GM23338 (cell line): ENCODE results near the gene ONECUT3. TPM values are rescaled to one million over a fixed set of nuclear protein-coding genes. Genes with fewer than 3 reads are reported as not detected.

Source experiments
- ATAC-seq: fragments of 200-7000 bp; cut with Tn5 transposase; 3 replicates; pipeline ENCODE4 v1.9.1; 2020
- DNase-seq: peaks from one replicate; pipeline ENCODE4 v3.0.0-alpha.2; 2015; ENCODE audit warnings: low spot score
- H2AFZ ChIP-seq: fragments of 200-600 bp; sonication (generic); 2 replicates; pipeline ENCODE4 v1.8.0; 2016; ENCODE audit warnings: antibody characterized with exemption, mild to moderate bottlenecking, moderate library complexity
- H3F3A ChIP-seq: fragments of 200-600 bp; sonication (generic); replicated peaks from 2 replicates; pipeline ENCODE4 v1.8.0; 2017; ENCODE audit warnings: antibody characterized with exemption, mixed run types, low read depth
- H3K27ac ChIP-seq: fragments of 200-600 bp; sonication (generic); 2 replicates; pipeline ENCODE4 v1.6.1; 2016; ENCODE audit warnings: low read depth
- H3K27me3 ChIP-seq: fragments of 200-600 bp; sonication (generic); 2 replicates; pipeline ENCODE4 v1.8.0; 2016; ENCODE audit warnings: mild to moderate bottlenecking, mixed run types, moderate library complexity; ENCODE audit not compliant: insufficient read depth
- H3K36me3 ChIP-seq: fragments of 200-600 bp; sonication (generic); 2 replicates; pipeline ENCODE4 v1.8.0; 2016; ENCODE audit warnings: mild to moderate bottlenecking; ENCODE audit not compliant: insufficient read depth
- H3K4me1 ChIP-seq: fragments of 200-600 bp; sonication (generic); 2 replicates; pipeline ENCODE4 v1.8.0; 2016; ENCODE audit warnings: mild to moderate bottlenecking, moderate library complexity; ENCODE audit not compliant: insufficient read depth
- H3K4me2 ChIP-seq: fragments of 200-600 bp; sonication (generic); 2 replicates; pipeline ENCODE4 v1.7.1; 2017; ENCODE audit warnings: mixed run types
- H3K4me3 ChIP-seq: fragments of 200-600 bp; sonication (generic); 2 replicates; pipeline ENCODE4 v1.6.1; 2016; ENCODE audit warnings: mixed run types
- H3K79me2 ChIP-seq: fragments of 200-600 bp; sonication (generic); replicated peaks from 2 replicates; pipeline ENCODE4 v1.8.0; 2017; ENCODE audit warnings: mild to moderate bottlenecking; ENCODE audit not compliant: insufficient read depth
- H3K9me2 ChIP-seq: fragments of 200-600 bp; sonication (generic); 2 replicates; pipeline ENCODE4 v1.8.0; 2017; ENCODE audit not compliant: insufficient read depth
- H4K20me1 ChIP-seq: fragments of 200-600 bp; sonication (generic); replicated peaks from 2 replicates; pipeline ENCODE4 v1.8.0; 2017; ENCODE audit warnings: mild to moderate bottlenecking; ENCODE audit not compliant: insufficient read depth
- H3K27ac Mint-ChIP-seq: 2 replicates; pipeline ENCODE4 v1.8.0; 2020; ENCODE audit warnings: inconsistent platforms, mild to moderate bottlenecking, moderate library complexity, mixed read lengths
- H3K27me3 Mint-ChIP-seq: 3 replicates; pipeline ENCODE4 v1.8.0; 2022; ENCODE audit warnings: low read depth, mild to moderate bottlenecking, moderate library complexity, mixed read lengths, inconsistent platforms; ENCODE audit not compliant: insufficient read depth, poor library complexity
- H3K36me3 Mint-ChIP-seq: 3 replicates; pipeline ENCODE4 v1.8.0; 2021; ENCODE audit warnings: low read depth, mild to moderate bottlenecking, inconsistent platforms, moderate library complexity, mixed read lengths
- H3K4me1 Mint-ChIP-seq: 3 replicates; pipeline ENCODE4 v1.8.0; 2020; ENCODE audit warnings: mild to moderate bottlenecking, inconsistent platforms, mixed read lengths
- H3K4me3 Mint-ChIP-seq: 3 replicates; pipeline ENCODE4 v1.8.0; 2021; ENCODE audit warnings: moderate library complexity, mild to moderate bottlenecking, inconsistent platforms, mixed read lengths
- H3K9me3 Mint-ChIP-seq: 3 replicates; pipeline ENCODE4 v1.8.0; 2020; ENCODE audit warnings: moderate library complexity, mild to moderate bottlenecking, inconsistent platforms, mixed read lengths
- CREB1 ChIP-seq: fragments of 250-450 bp; sonication (Bioruptor Pico); IDR thresholded peaks from 2 replicates; pipeline ENCODE4 v1.5.0; 2020; ENCODE audit warnings: low read depth, mild to moderate bottlenecking, moderate library complexity
- CTCF ChIP-seq, 2 experiments: fragments of 200-600 bp in 1 of 2; sonication (generic) in 1 of 2; conservative IDR thresholded peaks; 2 replicates each; pipeline versions ENCODE4 v1.5.1 to v1.6.1; 2016 to 2017; ENCODE audit warnings: antibody characterized with exemption in 2 of 2, low read depth in 2 of 2, mild to moderate bottlenecking in 2 of 2, moderate library complexity in 1 of 2
- EZH2 ChIP-seq: fragments of 200-600 bp; sonication (generic); IDR thresholded peaks from one replicate; pipeline ENCODE4 v1.8.0; 2017; ENCODE audit warnings: antibody characterized with exemption, mild to moderate bottlenecking, low read depth; ENCODE audit not compliant: unreplicated experiment
- EZH2phosphoT487 ChIP-seq: fragments of 200-600 bp; sonication (generic); IDR thresholded peaks from one replicate; pipeline ENCODE4 v1.8.1; 2018; ENCODE audit warnings: antibody characterized with exemption; ENCODE audit not compliant: unreplicated experiment
- JUNB ChIP-seq: IDR thresholded peaks from one replicate; pipeline ENCODE4 v1.6.1; 2016; ENCODE audit warnings: antibody characterized with exemption; ENCODE audit not compliant: unreplicated experiment
- POLR2AphosphoS5 ChIP-seq: IDR thresholded peaks from 2 replicates; pipeline ENCODE4 v1.6.1; 2016; ENCODE audit warnings: antibody characterized with exemption, low read depth
- REST ChIP-seq: IDR thresholded peaks from one replicate; pipeline ENCODE4 v1.6.1; 2018; ENCODE audit warnings: antibody characterized with exemption; ENCODE audit not compliant: unreplicated experiment
- STAT1 ChIP-seq: IDR thresholded peaks from one replicate; pipeline ENCODE4 v1.6.1; 2016; ENCODE audit warnings: antibody characterized with exemption; ENCODE audit not compliant: unreplicated experiment
- ZNF114 ChIP-seq: fragments of 250-450 bp; sonication (Bioruptor Pico); IDR thresholded peaks from 2 replicates; pipeline ENCODE4 v1.5.0; 2020; ENCODE audit warnings: mild to moderate bottlenecking, moderate library complexity
- ZNF331 ChIP-seq: fragments of 250-450 bp; sonication (Bioruptor Pico); IDR thresholded peaks from 2 replicates; pipeline ENCODE4 v1.5.0; 2020; ENCODE audit warnings: low read depth, mild to moderate bottlenecking, moderate library complexity
- polyA plus RNA-seq: library from polyadenylated mRNA; unstranded; fragments of >200 nt; fragmentation: Nextera tagmentation; extraction: Ambion mirVana; gene quantifications from 2 replicates; pipeline ENCODE4 v1.2.1, GENCODE V29; 2016
- total RNA-seq: library from RNA; depleted of rRNA; stranded (reverse); fragments of >200 nt; shearing (Covaris generic); gene quantifications from 2 replicates; pipeline ENCODE4 v1.2.3, GENCODE V29; 2014

The ONECUT3 gene
- total and polyA plus RNA-seq, 2 experiments from 2014 or later, result not detected

GRCh38 chr19:1786668-1787067, 33.4 kb downstream of the ONECUT3 start (continued):
- TF ChIP-seq REST (no peak), ZNF331 (CRISPR knock-in tag) (no peak), STAT1 (no peak), POLR2AphosphoS5 (no peak), CREB1 (CRISPR knock-in tag) (no peak), EZH2 (no peak)

GRCh38 chr19:1787116-1787515, 33.8 kb downstream of the ONECUT3 start:
- H3K4me1 ChIP-seq, result no peaks in the 10 kb centered on the region
- peaks cover 7% of the 10 kb centered on the region; the same call in 1 of the 2 replicates for H3F3A ChIP-seq
- 0 out of 3 replicates have a peak, but pooled peaks cover 2% of the 10 kb centered on the region for H3K36me3 Mint-ChIP-seq
- H3K4me3 Mint-ChIP-seq, result no peak overlapping the region
- no peaks in the 10 kb centered on the region for H3K36me3 ChIP-seq
- H3K27ac Mint-ChIP-seq, result no peak overlapping the region
- TF ChIP-seq CTCF (conservative IDR thresholded peaks at IDR 0.05; ENCODE audit: low read depth in 2 of 2) (no peak), JUNB (no peak), EZH2phosphoT487 (no peak), ZNF114 (CRISPR knock-in tag) (no peak)
- H3K4me1 Mint-ChIP-seq, result no peaks in the 10 kb centered on the region
- no peak for DNase-seq
- no peak overlapping the region for H3K4me3 ChIP-seq
- H3K79me2 ChIP-seq, result no peaks in the 10 kb centered on the region
- no peaks in the 10 kb centered on the region for H3K9me2 ChIP-seq
- no peaks in the 10 kb centered on the region for H4K20me1 ChIP-seq
- no peak overlapping the region for H2AFZ ChIP-seq
- peaks cover 22% of the 10 kb centered on the region for H3K9me3 Mint-ChIP-seq
- no peak overlapping the region for H3K27ac ChIP-seq
- peaks cover 20% of the 10 kb centered on the region for H3K27me3 Mint-ChIP-seq
- H3K4me2 ChIP-seq, result no peak overlapping the region
- peaks cover 31% of the 10 kb centered on the region for H3K27me3 ChIP-seq
- no peak for ATAC-seq
